ENCODE results near the gene HOXB4. TPM values are rescaled to one million over a fixed set of nuclear protein-coding genes. Genes with fewer than 3 reads are reported as not detected.

Gene HOXB4
- total RNA-seq, 1 donor: 0.36 TPM

GRCh38 chr17:48528936-48529682 is 49.0 kb downstream of the HOXB4 start:
- H3K9me3 ChIP-seq (ENCODE audit: low read depth, low read length): no peaks in the 10 kb centered on the region
- H3K4me1 ChIP-seq (ENCODE audit: insufficient read depth, low read length): no peaks in the 10 kb centered on the region
- no peaks in the 10 kb centered on the region for H3K79me2 ChIP-seq (ENCODE audit: insufficient read depth, low read length)
- no peak overlapping the region for H3K4me2 ChIP-seq (ENCODE audit: insufficient read depth, low read length)
- no peaks in the 10 kb centered on the region for H3K36me3 ChIP-seq (ENCODE audit: insufficient read depth, low read length)
- H3K27ac ChIP-seq (ENCODE audit: low read depth, low read length): no peak overlapping the region
- no peak for TF ChIP-seq CTCF (IDR thresholded peaks at IDR 0.05; ENCODE audit: extremely low read depth, low read depth, low read length)
- no peak overlapping the region for H3K4me3 ChIP-seq (ENCODE audit: insufficient read depth, low read length)
- H2AFZ ChIP-seq (ENCODE audit: low read length): no peak overlapping the region
- H3K27me3 ChIP-seq (ENCODE audit: insufficient read depth, low read length): peaks cover 58% of the 10 kb centered on the region
- H4K20me1 ChIP-seq (ENCODE audit: insufficient read depth, low read length): no peaks in the 10 kb centered on the region
- DNase-seq (ENCODE audit: insufficient read length, low spot score, missing footprints): peak; percentile 32

- Histone ChIP-seq H3K27ac (ENCODE audit: low read depth, low read length) (no peak overlapping the region), H3K79me2 (ENCODE audit: insufficient read depth, low read length) (no peaks in the 10 kb centered on the region), H3K4me2 (ENCODE audit: insufficient read depth, low read length) (no peak overlapping the region), H3K36me3 (ENCODE audit: insufficient read depth, low read length) (no peaks in the 10 kb centered on the region), H3K4me1 (ENCODE audit: insufficient read depth, low read length) (no peaks in the 10 kb centered on the region), H3K4me3 (ENCODE audit: insufficient read depth, low read length) (no peak overlapping the region), H3K9me3 (ENCODE audit: low read depth, low read length) (no peaks in the 10 kb centered on the region), H3K27me3 (ENCODE audit: insufficient read depth, low read length) (peaks cover 66% of the 10 kb centered on the region), H2AFZ (ENCODE audit: low read length) (no peak overlapping the region), H4K20me1 (ENCODE audit: insufficient read depth, low read length) (no peaks in the 10 kb centered on the region)
- no peak for DNase-seq (ENCODE audit: insufficient read length, low spot score, missing footprints)
- TF ChIP-seq CTCF (IDR thresholded peaks at IDR 0.05; ENCODE audit: extremely low read depth, low read depth, low read length): no peak
Measured at GRCh38 chr17:48528153-48528935, 49.8 kb downstream of the HOXB4 start.

GRCh38 chr17:48527547-48527932 is 50.6 kb downstream of the HOXB4 start:
- TF ChIP-seq CTCF (IDR thresholded peaks at IDR 0.05; ENCODE audit: extremely low read depth, low read depth, low read length): no peak
- Histone ChIP-seq H3K79me2 (ENCODE audit: insufficient read depth, low read length) (no peaks in the 10 kb centered on the region), H3K27ac (ENCODE audit: low read depth, low read length) (no peak overlapping the region), H3K9me3 (ENCODE audit: low read depth, low read length) (no peaks in the 10 kb centered on the region), H4K20me1 (ENCODE audit: insufficient read depth, low read length) (no peaks in the 10 kb centered on the region), H3K36me3 (ENCODE audit: insufficient read depth, low read length) (no peaks in the 10 kb centered on the region), H3K4me2 (ENCODE audit: insufficient read depth, low read length) (no peak overlapping the region), H3K4me3 (ENCODE audit: insufficient read depth, low read length) (no peak overlapping the region), H3K27me3 (ENCODE audit: insufficient read depth, low read length) (peaks cover 73% of the 10 kb centered on the region), H3K4me1 (ENCODE audit: insufficient read depth, low read length) (no peaks in the 10 kb centered on the region), H2AFZ (ENCODE audit: low read length) (no peak overlapping the region)
- DNase-seq (ENCODE audit: insufficient read length, low spot score, missing footprints): no peak
